Osteocyte (in vitro differentiated cells): ENCODE results near the gene SUCLG2. TPM values are rescaled to one million over a fixed set of nuclear protein-coding genes. Genes with fewer than 3 reads are reported as not detected.

Experiments used
- DNase-seq: peaks from one replicate; pipeline ENCODE4 v3.0.0; 2021; ENCODE audit warnings: mixed read lengths; ENCODE audit not compliant: unreplicated experiment; ENCODE audit errors: extremely low spot score
- H3K27ac Mint-ChIP-seq: one replicate; pipeline ENCODE4 v1.8.0; 2021; ENCODE audit warnings: mild to moderate bottlenecking, mixed read lengths; ENCODE audit not compliant: unreplicated experiment
- H3K27me3 Mint-ChIP-seq: one replicate; pipeline ENCODE4 v1.8.0; 2021; ENCODE audit warnings: mixed read lengths; ENCODE audit not compliant: unreplicated experiment
- H3K36me3 Mint-ChIP-seq: one replicate; pipeline ENCODE4 v1.8.0; 2021; ENCODE audit warnings: mixed read lengths; ENCODE audit not compliant: unreplicated experiment
- H3K4me1 Mint-ChIP-seq: one replicate; pipeline ENCODE4 v1.8.0; 2021; ENCODE audit warnings: mixed read lengths; ENCODE audit not compliant: unreplicated experiment
- H3K4me3 Mint-ChIP-seq: one replicate; pipeline ENCODE4 v1.8.0; 2021; ENCODE audit warnings: mild to moderate bottlenecking, moderate library complexity, mixed read lengths; ENCODE audit not compliant: unreplicated experiment
- H3K9me3 Mint-ChIP-seq: one replicate; pipeline ENCODE4 v1.8.0; 2021; ENCODE audit warnings: mixed read lengths; ENCODE audit not compliant: unreplicated experiment
- CTCF ChIP-seq: fragments of 200-600 bp; sonication (generic); IDR thresholded peaks from 2 replicates; pipeline ENCODE4 v1.5.0; 2021; ENCODE audit warnings: antibody characterized with exemption, mild to moderate bottlenecking, moderate library complexity
- total RNA-seq: library from RNA; stranded (reverse); gene quantifications from 2 replicates; pipeline ENCODE4 v1.2.1, GENCODE V29; 2021

The SUCLG2 gene
- total RNA-seq, 1 donor from 2014 or later = 32.1 TPM

GRCh38 chr3:67564008-67564407 lies 90.4 kb downstream of the SUCLG2 start:
- H3K4me3 Mint-ChIP-seq = no peak overlapping the region
- H3K36me3 Mint-ChIP-seq = peaks cover 2% of the 10 kb centered on the region
- H3K4me1 Mint-ChIP-seq = peaks cover 16% of the 10 kb centered on the region
- DNase-seq = no peak
- no peak for TF ChIP-seq CTCF
- H3K27ac Mint-ChIP-seq = no peak overlapping the region
- H3K9me3 Mint-ChIP-seq = peaks cover 3% of the 10 kb centered on the region
- H3K27me3 Mint-ChIP-seq = no peaks in the 10 kb centered on the region

- no peak for DNase-seq
- peaks cover 3% of the 10 kb centered on the region for H3K9me3 Mint-ChIP-seq
- peaks cover 11% of the 10 kb centered on the region for H3K4me1 Mint-ChIP-seq
- TF ChIP-seq CTCF = no peak
- peaks cover 5% of the 10 kb centered on the region for H3K36me3 Mint-ChIP-seq
- H3K27ac Mint-ChIP-seq = no peak overlapping the region
- H3K4me3 Mint-ChIP-seq = no peak overlapping the region
- no peaks in the 10 kb centered on the region for H3K27me3 Mint-ChIP-seq
Measured at GRCh38 chr3:67561667-67562394, 92.6 kb downstream of the SUCLG2 start.

DNA sequence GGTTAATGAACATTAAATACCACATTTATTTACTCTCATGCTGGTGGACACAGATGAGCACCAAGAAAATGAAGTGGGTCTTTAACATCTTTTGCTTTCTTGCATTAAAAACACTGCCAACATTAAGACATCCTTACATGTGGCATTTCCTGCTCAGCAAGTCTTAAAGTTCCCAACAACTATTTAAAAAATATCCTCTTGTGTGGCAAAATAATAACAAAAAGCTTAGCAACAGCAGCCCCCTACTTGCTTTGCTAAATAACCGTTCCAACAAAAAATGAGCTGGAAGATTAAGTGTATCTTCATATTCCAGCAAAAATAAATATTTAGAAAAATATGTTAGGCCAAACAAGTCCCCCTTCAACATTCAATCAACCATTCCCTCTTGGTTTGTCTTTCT lies 93.1 kb downstream of the SUCLG2 start:
- Mint-ChIP-seq H3K27me3 (no peaks in the 10 kb centered on the region), H3K4me1 (peaks cover 12% of the 10 kb centered on the region), H3K9me3 (peaks cover 3% of the 10 kb centered on the region), H3K27ac (no peak overlapping the region), H3K36me3 (peaks cover 5% of the 10 kb centered on the region), H3K4me3 (no peak overlapping the region)
- no peak for TF ChIP-seq CTCF
- no peak for DNase-seq

- no peak for DNase-seq
- H3K27ac Mint-ChIP-seq = no peak overlapping the region
- H3K27me3 Mint-ChIP-seq = no peaks in the 10 kb centered on the region
- H3K9me3 Mint-ChIP-seq = peaks cover under 1% of the 10 kb centered on the region
- peaks cover 4% of the 10 kb centered on the region for H3K36me3 Mint-ChIP-seq
- H3K4me1 Mint-ChIP-seq = peaks cover 9% of the 10 kb centered on the region
- no peak for TF ChIP-seq CTCF
- H3K4me3 Mint-ChIP-seq = no peak overlapping the region
Measured at GRCh38 chr3:67559029-67559605, 95.3 kb downstream of the SUCLG2 start.

- H3K4me3 Mint-ChIP-seq = no peak overlapping the region
Measured at GRCh38 chr3:67558426-67558825, 96.0 kb downstream of the SUCLG2 start.

More at GRCh38 chr3:67558426-67558825, 96.0 kb downstream of the SUCLG2 start:
- no peak overlapping the region for H3K27ac Mint-ChIP-seq
- peaks cover 8% of the 10 kb centered on the region for H3K4me1 Mint-ChIP-seq
- TF ChIP-seq CTCF = no peak
- no peaks in the 10 kb centered on the region for H3K27me3 Mint-ChIP-seq
- H3K36me3 Mint-ChIP-seq = peaks cover 4% of the 10 kb centered on the region
- DNase-seq = no peak
- H3K9me3 Mint-ChIP-seq = no peaks in the 10 kb centered on the region
